RWPE1 (cell line): ENCODE data around the gene MEGF11.

Experiments
- CTCF ChIA-PET: fragments of 350-600 bp; sonication (Branson Sonifier 250); formaldehyde crosslinking; extraction: SDS; loops from one replicate; lab custom pipeline; 2021; lab: Yijun Ruan, JAX
- POLR2A ChIA-PET: fragments of 400-600 bp; formaldehyde crosslinking; extraction: SDS; loops from one replicate; lab custom pipeline; 2020; ENCODE audit warnings: antibody characterized with exemption; ENCODE audit not compliant: low non-redundant PET; lab: Yijun Ruan, JAX
- DNase-seq: peaks from one replicate; pipeline ENCODE4 v3.0.0; 2012; ENCODE audit warnings: low spot score
- H3K27ac ChIP-seq: fragments of 450-650 bp; 2 replicates; pipeline ENCODE4 v1.5.1; 2017
- CTCF ChIP-seq: fragments of 450-650 bp; conservative IDR thresholded peaks from 2 replicates; pipeline ENCODE4 v1.5.1; 2017; ENCODE audit warnings: low read depth, mild to moderate bottlenecking

Gene MEGF11

GRCh38 chr15:65925338-65925737 is 328.2 kb downstream of the MEGF11 start:
- POLR2A ChIA-PET: no interaction called here
- no peak for DNase-seq
- no peak overlapping the region for H3K27ac ChIP-seq
- no peak for TF ChIP-seq CTCF
- CTCF ChIA-PET: no interaction called here

DNA sequence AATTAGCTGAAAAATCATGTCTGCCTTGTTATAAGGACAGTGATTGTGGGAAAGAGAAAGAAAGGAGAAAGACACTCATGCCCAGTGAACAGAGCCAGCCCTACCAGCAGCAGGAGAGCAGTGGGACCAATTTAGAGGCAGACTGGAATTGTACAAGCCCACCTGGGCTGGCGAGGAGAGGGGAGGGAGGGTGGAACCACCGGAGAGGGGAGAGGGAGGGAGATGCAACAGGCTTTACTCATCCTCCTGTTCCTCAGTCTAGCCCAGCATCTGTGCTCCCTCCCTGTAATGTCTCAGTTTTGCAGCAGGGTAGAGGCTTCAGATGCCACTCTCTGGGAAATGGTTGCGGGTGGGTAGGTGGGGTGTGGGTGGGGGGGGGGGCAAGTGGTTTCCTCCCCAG is 329.5 kb downstream of the MEGF11 start:
- DNase-seq: no peak
- no peak overlapping the region for H3K27ac ChIP-seq
- no peak for TF ChIP-seq CTCF
- ChIA-PET CTCF (no interaction called here), POLR2A (no interaction called here)

GRCh38 chr15:65923264-65923663 is 330.3 kb downstream of the MEGF11 start:
- ChIA-PET POLR2A (no interaction called here), CTCF (no interaction called here)
- no peak overlapping the region for H3K27ac ChIP-seq
- TF ChIP-seq CTCF: no peak
- DNase-seq: no peak

DNA sequence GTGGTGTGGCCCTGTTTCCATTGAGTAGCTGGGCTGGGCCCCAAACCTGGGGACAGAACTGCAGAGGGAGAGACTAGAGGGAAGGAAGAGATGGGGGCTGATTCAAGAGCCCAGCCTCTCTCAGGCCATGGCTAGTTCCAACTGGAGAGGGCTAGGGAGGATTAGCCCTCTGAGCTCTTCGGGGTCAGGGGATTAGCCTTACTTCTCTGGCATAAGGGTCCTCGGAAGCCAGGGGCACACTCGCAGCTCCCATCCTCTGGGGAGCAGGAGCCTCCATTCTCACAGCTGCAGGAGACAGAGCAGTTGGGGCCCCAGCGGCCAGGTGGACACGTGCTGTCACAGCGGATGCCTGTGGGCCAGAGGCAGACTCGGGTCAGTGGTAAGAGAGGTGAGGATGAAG is 330.9 kb downstream of the MEGF11 start:
- no peak for DNase-seq
- ChIA-PET CTCF (interaction anchor here (0.6 to 0.9 kb wide), 2 partner anchors 19 to 333 kb away, joined by 3 read pairs; no protein-coding TSS in a partner anchor), POLR2A (no interaction called here)
- no peak for TF ChIP-seq CTCF
- H3K27ac ChIP-seq: no peak overlapping the region

GRCh38 chr15:65921780-65922179 is 331.8 kb downstream of the MEGF11 start:
- no peak overlapping the region for H3K27ac ChIP-seq
- CTCF ChIA-PET: interaction anchor here (0.7 to 1.0 kb wide), 3 partner anchors 19 to 323 kb away, joined by 3 read pairs; no protein-coding TSS in a partner anchor
- POLR2A ChIA-PET: interaction anchor here (0.6 kb wide), 1 partner anchor 12 kb away, joined by 3 read pairs; no protein-coding TSS in a partner anchor

GRCh38 chr15:65920825-65921309 is 332.7 kb downstream of the MEGF11 start:
- CTCF ChIA-PET: interaction anchor here (1.0 kb wide), 1 partner anchor 42 kb away, joined by 3 read pairs; no protein-coding TSS in a partner anchor
- POLR2A ChIA-PET: interaction anchor here (0.6 kb wide), 1 partner anchor 13 kb away, joined by 3 read pairs; no protein-coding TSS in a partner anchor
- DNase-seq: no peak
- H3K27ac ChIP-seq: no peak overlapping the region
- no peak for TF ChIP-seq CTCF

More at GRCh38 chr15:65921780-65922179, 331.8 kb downstream of the MEGF11 start:
- no peak for DNase-seq
- no peak for TF ChIP-seq CTCF
